ENCODE measurements around the gene KRT78. TPM values are rescaled to one million over a fixed set of nuclear protein-coding genes. Genes with fewer than 3 reads are reported as not detected.

KRT78 gene
- total and polyA plus RNA-seq, 4 donors, result 0.06 TPM; not detected in 3

GRCh38 chr12:52828591-52829021 lies 20.2 kb downstream of the KRT78 start:
- Histone ChIP-seq H3K4me3 (ENCODE audit: low read depth in 1 of 3, low read length in 3 of 3) (no peak overlapping the region), H3K36me3 (ENCODE audit: control insufficient read depth in 4 of 4, insufficient read depth in 3 of 4, low read depth in 1 of 4, low read length in 3 of 4) (no peaks in the 10 kb centered on the region), H3K9me3 (ENCODE audit: control insufficient read depth in 4 of 4, low read length in 3 of 4) (no peaks in the 10 kb centered on the region), H3K9ac (ENCODE audit: low read depth in 1 of 2, low read length in 2 of 2) (no peak overlapping the region), H3K27ac (ENCODE audit: low read depth in 1 of 2, low read length in 2 of 2) (no peak overlapping the region), H3K27me3 (ENCODE audit: control insufficient read depth in 4 of 4, insufficient read depth in 4 of 4, low read length in 3 of 4) (no peaks in the 10 kb centered on the region), H3K4me1 (ENCODE audit: control insufficient read depth in 4 of 4, insufficient read depth in 4 of 4, low read length in 3 of 4) (no peaks in the 10 kb centered on the region)
- WGBS, result 37% methylated on average over 2 of the region's 2 CpGs
- TF ChIP-seq SP1 (IDR thresholded peaks at IDR 0.05) (no peak), HNF4A (conservative IDR thresholded peaks at IDR 0.05) (no peak), YY1 (IDR thresholded peaks at IDR 0.05) (no peak), RAD21 (IDR thresholded peaks at IDR 0.05) (no peak), CTCF (IDR thresholded peaks at IDR 0.05; ENCODE audit: low read depth, low read length, missing input control) (no peak), EGR1 (IDR thresholded peaks at IDR 0.05; ENCODE audit: low read depth in 2 of 2) (no peak), HNF4G (IDR thresholded peaks at IDR 0.05) (no peak), RXRA (IDR thresholded peaks at IDR 0.05) (no peak), FOXA1 (IDR thresholded peaks at IDR 0.05) (no peak), TAF1 (conservative IDR thresholded peaks at IDR 0.05) (no peak), NR2F2 (IDR thresholded peaks at IDR 0.05) (no peak), JUND (IDR thresholded peaks at IDR 0.05) (no peak), FOXA2 (IDR thresholded peaks at IDR 0.05) (no peak)
- TF ChIP-seq, protein P1, sequence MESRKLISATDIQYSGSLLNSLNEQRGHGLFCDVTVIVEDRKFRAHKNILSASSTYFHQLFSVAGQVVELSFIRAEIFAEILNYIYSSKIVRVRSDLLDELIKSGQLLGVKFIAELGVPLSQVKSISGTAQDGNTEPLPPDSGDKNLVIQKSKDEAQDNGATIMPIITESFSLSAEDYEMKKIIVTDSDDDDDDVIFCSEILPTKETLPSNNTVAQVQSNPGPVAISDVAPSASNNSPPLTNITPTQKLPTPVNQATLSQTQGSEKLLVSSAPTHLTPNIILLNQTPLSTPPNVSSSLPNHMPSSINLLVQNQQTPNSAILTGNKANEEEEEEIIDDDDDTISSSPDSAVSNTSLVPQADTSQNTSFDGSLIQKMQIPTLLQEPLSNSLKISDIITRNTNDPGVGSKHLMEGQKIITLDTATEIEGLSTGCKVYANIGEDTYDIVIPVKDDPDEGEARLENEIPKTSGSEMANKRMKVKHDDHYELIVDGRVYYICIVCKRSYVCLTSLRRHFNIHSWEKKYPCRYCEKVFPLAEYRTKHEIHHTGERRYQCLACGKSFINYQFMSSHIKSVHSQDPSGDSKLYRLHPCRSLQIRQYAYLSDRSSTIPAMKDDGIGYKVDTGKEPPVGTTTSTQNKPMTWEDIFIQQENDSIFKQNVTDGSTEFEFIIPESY (IDR thresholded peaks at IDR 0.05), result no peak
- TF ChIP-seq, protein P2, sequence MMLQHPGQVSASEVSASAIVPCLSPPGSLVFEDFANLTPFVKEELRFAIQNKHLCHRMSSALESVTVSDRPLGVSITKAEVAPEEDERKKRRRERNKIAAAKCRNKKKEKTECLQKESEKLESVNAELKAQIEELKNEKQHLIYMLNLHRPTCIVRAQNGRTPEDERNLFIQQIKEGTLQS (IDR thresholded peaks at IDR 0.05), result no peak
- TF ChIP-seq, protein P3, sequence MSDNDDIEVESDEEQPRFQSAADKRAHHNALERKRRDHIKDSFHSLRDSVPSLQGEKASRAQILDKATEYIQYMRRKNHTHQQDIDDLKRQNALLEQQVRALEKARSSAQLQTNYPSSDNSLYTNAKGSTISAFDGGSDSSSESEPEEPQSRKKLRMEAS (IDR thresholded peaks at IDR 0.05), result no peak
- TF ChIP-seq, protein P4, sequence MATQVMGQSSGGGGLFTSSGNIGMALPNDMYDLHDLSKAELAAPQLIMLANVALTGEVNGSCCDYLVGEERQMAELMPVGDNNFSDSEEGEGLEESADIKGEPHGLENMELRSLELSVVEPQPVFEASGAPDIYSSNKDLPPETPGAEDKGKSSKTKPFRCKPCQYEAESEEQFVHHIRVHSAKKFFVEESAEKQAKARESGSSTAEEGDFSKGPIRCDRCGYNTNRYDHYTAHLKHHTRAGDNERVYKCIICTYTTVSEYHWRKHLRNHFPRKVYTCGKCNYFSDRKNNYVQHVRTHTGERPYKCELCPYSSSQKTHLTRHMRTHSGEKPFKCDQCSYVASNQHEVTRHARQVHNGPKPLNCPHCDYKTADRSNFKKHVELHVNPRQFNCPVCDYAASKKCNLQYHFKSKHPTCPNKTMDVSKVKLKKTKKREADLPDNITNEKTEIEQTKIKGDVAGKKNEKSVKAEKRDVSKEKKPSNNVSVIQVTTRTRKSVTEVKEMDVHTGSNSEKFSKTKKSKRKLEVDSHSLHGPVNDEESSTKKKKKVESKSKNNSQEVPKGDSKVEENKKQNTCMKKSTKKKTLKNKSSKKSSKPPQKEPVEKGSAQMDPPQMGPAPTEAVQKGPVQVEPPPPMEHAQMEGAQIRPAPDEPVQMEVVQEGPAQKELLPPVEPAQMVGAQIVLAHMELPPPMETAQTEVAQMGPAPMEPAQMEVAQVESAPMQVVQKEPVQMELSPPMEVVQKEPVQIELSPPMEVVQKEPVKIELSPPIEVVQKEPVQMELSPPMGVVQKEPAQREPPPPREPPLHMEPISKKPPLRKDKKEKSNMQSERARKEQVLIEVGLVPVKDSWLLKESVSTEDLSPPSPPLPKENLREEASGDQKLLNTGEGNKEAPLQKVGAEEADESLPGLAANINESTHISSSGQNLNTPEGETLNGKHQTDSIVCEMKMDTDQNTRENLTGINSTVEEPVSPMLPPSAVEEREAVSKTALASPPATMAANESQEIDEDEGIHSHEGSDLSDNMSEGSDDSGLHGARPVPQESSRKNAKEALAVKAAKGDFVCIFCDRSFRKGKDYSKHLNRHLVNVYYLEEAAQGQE (IDR thresholded peaks at IDR 0.05), result no peak
- DNase-seq (ENCODE audit: low spot score), result no peak

DNA sequence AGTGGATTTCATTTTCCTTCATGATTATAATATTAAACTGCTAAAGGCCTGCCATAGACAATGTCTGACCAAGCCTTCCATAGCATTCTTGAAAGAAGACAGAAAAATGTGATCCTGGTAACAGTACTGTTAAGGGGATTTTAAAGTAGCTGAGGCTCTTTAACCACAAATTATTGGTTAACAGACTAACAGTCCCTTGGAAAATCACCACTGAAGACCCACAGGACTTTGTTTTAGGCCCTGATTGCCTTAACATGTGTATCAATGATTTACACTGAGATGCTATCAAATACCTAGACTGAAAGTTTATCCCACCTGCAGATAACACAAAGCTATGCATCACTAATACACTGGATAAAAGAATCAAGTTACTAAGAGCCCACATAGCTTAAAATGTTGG lies 20.6 kb downstream of the KRT78 start:
- H3K4me3 ChIP-seq (ENCODE audit: low read depth in 1 of 3, low read length in 3 of 3), result no peak overlapping the region
- TF ChIP-seq JUND (IDR thresholded peaks at IDR 0.05), result no peak
- TF ChIP-seq, protein P4 (IDR thresholded peaks at IDR 0.05), result no peak
- no peak for TF ChIP-seq FOXA2 (IDR thresholded peaks at IDR 0.05)
- TF ChIP-seq EGR1 (IDR thresholded peaks at IDR 0.05; ENCODE audit: low read depth in 2 of 2), result no peak
- TF ChIP-seq RXRA (IDR thresholded peaks at IDR 0.05), result no peak
- TF ChIP-seq, protein P2 (IDR thresholded peaks at IDR 0.05), result no peak
- TF ChIP-seq FOXA1 (IDR thresholded peaks at IDR 0.05), result no peak
- TF ChIP-seq RAD21 (IDR thresholded peaks at IDR 0.05), result no peak
- no peak for TF ChIP-seq SP1 (IDR thresholded peaks at IDR 0.05)
- TF ChIP-seq, protein P1 (IDR thresholded peaks at IDR 0.05), result no peak
- DNase-seq (ENCODE audit: low spot score), result no peak
- H3K9me3 ChIP-seq (ENCODE audit: control insufficient read depth in 4 of 4, low read length in 3 of 4), result no peaks in the 10 kb centered on the region
- no peaks in the 10 kb centered on the region for H3K4me1 ChIP-seq (ENCODE audit: control insufficient read depth in 4 of 4, insufficient read depth in 4 of 4, low read length in 3 of 4)
- no peaks in the 10 kb centered on the region for H3K27me3 ChIP-seq (ENCODE audit: control insufficient read depth in 4 of 4, insufficient read depth in 4 of 4, low read length in 3 of 4)
- H3K36me3 ChIP-seq (ENCODE audit: control insufficient read depth in 4 of 4, insufficient read depth in 3 of 4, low read depth in 1 of 4, low read length in 3 of 4), result no peaks in the 10 kb centered on the region
- no peak overlapping the region for H3K9ac ChIP-seq (ENCODE audit: low read depth in 1 of 2, low read length in 2 of 2)
- H3K27ac ChIP-seq (ENCODE audit: low read depth in 1 of 2, low read length in 2 of 2), result no peak overlapping the region
